GM12891 (cell line): Measurements from ENCODE around the gene ZNF445.
"Not testable (repeated sequence)": the region's sequence is repeated elsewhere in the genome, so short reads cannot be mapped to it uniquely, and the experiment has no call there.

ENCODE experiments used
- POLR2A ChIP-seq: IDR thresholded peaks from 2 replicates; pipeline ENCODE4 v1.6.1; 2011; ENCODE audit warnings: low read depth, low read length, control low read depth
- POLR2AphosphoS5 ChIP-seq: IDR thresholded peaks from 2 replicates; pipeline ENCODE4 v1.6.1; 2011; ENCODE audit warnings: low read depth, low read length, control low read depth
- TAF1 ChIP-seq: IDR thresholded peaks from 2 replicates; pipeline ENCODE4 v1.6.1; 2011; ENCODE audit warnings: low read depth, low read length, control low read depth

DNA sequence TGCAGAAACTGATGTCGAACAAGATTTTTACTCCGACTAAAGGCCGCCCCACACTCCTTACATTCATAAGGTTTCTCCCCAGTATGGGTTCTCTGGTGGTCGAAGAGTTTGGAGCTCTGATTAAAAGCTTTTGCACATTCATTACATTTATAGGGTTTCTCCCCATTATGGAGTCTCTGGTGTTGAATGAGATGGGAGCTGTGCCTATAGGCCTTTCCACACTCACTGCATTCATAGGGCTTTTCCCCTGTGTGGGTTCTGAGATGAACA is 22.4 kb upstream of the ZNF445 start:
- TF ChIP-seq POLR2A, TAF1, POLR2AphosphoS5: not testable (repeated sequence)
